GM21576 (cell line): ENCODE data around the gene TSPEAR.
"Not testable (repeated sequence)": the region's sequence is repeated elsewhere in the genome, so short reads cannot be mapped to it uniquely, and the experiment has no call there.

Experiments
- ATAC-seq: cut with Tn5 transposase; IDR thresholded peaks from one replicate; pipeline ENCODE4 v1.9.1; 2021; ENCODE audit warnings: mild to moderate bottlenecking, moderate library complexity; ENCODE audit not compliant: unreplicated experiment

The TSPEAR gene

DNA sequence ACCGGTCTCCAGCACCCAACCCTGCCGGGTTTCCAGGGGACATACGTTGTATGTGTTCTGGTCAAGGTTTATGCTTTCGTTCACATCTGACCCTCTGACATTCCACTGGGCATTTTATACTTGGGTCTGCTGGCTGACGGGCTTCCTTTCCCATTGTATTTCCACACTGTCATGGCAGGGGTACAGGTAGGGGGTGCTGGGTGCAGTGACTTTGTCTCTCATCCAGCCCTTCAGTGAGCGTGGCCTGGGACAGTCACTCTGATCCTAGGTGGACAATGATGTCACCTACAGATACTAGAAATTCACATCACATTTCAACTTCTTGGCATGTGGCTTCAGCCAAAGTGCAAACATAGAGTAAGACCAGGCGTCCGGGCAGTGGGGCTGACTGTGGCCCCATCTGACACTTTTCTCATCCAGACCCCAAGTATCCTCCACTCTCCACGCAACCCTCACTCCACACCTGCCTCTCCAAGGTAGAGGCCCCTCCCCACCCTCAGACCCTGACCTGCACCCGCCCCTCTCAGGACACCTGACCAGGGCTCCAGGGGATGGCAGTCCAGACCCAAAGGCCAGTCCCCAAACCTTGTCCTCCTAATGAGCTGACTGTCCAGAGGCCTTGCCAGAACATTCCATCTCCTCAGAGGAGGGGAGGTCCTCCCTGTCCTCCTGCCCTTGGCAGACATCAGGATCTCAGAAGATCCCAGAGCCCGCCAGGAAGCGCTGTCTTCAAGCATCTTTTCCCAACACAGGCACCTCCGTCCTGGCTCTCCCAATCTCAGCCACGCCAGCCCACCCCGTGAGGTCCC, 75.0 kb downstream of the TSPEAR start:
- no peak for ATAC-seq

GRCh38 chr21:44632067-44632466, 79.3 kb downstream of the TSPEAR start:
- no peak for ATAC-seq

DNA sequence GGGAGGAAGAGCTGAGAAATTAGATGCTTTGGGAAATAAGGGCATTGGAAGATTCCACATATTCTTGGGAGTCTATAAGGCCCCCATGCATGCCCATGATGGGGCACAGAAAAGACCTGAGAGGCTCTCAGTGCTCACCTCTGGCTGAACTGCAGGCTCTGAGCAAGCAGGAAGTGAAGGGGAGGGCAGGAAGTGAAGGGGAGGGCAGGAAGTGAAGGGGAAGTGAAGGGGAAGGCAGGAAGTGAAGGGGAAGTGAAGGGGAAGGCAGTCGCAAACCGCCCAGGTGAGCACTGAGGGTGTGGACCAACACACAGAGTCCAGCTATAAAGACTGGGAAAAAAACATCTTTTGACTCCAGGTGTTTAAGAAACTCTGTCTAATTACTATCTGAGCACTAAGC, 80.9 kb downstream of the TSPEAR start:
- ATAC-seq: no peak

DNA sequence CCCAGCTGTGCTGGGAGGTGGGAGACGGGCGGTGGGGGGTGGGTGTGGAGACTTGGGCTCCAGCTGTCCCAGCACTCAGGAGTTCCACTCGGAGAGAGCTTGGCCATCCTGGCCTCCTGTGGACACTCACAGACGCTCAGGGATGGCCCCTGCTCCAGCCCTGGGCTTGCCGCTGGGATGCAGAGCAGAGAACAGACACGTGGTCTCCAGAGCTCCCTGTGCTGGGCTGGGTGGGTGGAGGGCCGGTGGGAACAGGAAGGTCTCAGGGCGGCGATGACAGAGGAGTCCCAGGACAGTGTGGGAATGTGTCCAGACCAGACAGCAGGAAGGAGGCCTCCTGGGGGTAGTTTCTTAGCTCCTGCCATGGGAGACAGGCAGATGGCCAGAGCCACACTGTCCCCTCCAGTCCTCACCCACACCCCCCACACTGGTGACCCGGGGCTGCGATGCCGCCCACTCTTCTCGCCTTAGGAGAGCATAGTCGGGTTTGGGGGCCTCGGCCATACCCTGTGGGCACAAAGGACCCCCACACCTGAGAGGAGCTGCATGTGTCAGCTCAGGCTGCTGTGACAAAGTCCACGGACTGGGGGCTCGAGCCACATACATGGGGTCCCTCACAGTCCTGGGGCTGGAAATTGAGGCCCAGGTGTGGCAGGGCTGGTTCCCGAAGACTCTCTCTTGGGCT, 82.5 kb downstream of the TSPEAR start:
- no peak for ATAC-seq

DNA sequence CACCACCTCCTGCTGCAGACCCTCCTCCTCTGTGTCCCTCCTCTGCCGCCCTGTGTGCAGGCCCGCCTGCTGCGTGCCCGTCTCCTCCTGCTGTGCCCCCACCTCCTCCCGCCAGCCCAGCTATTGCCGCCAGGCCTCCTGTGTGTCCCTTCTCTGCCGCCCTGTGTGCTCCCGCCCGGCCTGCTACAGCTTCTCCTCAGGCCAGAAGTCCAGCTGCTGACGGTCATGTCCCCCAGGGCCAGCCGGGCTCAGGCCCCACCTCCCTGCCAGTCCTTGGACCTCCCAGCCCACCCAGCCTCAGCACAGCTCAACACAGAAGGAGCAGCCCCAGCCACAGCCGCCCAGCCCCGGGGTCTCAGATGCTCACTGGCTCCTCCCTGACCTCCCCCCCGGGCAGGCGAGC, 83.5 kb downstream of the TSPEAR start:
- not testable (repeated sequence) for ATAC-seq

DNA sequence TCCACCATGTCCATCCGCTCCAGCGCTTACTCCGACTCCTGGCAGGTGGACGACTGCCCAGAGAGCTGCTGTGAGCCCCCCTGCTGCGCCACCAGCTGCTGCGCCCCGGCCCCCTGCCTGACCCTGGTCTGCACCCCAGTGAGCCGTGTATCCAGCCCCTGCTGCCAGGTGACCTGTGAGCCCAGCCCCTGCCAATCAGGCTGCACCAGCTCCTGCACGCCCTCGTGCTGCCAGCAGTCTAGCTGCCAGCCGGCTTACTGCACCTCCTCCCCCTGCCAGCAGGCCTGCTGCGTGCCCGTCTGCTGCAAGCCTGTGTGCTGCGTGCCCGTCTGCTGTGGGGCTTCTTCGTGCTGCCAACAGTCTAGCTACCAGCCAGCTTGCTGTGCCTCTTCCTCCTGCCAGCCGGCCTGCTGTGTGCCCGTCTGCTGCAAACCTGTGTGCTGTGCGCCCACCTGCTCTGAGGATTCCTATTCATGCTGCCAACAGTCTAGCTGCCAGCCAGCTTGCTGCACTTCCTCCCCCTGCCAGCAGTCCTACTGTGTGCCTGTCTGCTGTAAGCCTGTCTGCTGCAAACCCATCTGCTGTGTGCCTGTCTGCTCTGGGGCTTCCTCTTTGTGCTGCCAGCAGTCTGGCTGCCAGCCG, 84.1 kb downstream of the TSPEAR start:
- not testable (repeated sequence) for ATAC-seq

DNA sequence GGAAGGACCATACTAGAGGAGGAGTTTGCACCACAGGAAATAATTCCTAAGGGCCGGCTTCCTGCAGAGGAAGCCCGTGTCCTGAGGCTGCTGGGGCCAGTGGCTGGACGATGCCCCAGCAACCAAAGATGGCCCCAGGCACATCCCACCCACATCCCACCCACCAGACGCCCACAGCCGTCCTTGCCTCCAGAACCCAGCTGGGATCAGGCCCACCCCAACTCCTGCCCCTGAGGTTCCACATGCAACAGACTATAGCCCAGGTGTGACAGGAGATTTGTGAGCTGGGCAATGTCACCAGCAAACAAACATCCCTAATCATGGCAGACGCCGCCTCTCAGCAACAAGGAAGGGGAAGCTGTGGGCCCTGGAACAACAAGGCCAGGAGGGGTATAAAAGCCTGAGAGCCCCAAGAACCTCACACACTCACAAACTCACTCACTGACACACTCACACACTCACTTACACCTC, 84.7 kb downstream of the TSPEAR start, which contains the start of gene KRTAP10-9:
Gene KRTAP10-9 (plus strand): TSS at position 421 of the 471 bp plus-strand sequence. CDS start 79 bp downstream, outside the sequence.
- ATAC-seq: no peak

DNA sequence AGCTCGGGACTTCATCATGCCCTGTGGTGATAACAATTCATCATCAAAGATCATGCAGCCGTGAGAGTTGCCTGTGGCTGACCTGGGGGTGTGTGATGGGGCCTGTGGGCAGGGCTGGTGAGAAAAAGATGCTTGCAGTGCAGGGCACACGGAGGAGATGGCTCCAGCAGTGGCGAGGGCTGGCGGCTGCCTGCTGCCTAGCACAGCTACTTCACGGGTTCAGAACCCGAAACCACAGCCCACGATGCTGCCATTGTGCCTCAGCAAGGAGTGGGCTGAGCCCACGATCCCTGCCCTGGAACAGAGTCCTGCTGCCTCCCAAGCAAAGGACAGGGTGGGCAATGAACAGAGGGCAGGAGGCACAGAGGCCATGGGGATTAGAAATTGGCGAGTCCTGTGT, 85.1 kb downstream of the TSPEAR start:
- no peak for ATAC-seq

- ATAC-seq: no peak
Measured at GRCh38 chr21:44625756-44626155, 85.6 kb downstream of the TSPEAR start.

GRCh38 chr21:44623575-44623974, 87.8 kb downstream of the TSPEAR start:
- no peak for ATAC-seq

GRCh38 chr21:44619886-44620285, 91.5 kb downstream of the TSPEAR start:
- ATAC-seq: no peak

DNA sequence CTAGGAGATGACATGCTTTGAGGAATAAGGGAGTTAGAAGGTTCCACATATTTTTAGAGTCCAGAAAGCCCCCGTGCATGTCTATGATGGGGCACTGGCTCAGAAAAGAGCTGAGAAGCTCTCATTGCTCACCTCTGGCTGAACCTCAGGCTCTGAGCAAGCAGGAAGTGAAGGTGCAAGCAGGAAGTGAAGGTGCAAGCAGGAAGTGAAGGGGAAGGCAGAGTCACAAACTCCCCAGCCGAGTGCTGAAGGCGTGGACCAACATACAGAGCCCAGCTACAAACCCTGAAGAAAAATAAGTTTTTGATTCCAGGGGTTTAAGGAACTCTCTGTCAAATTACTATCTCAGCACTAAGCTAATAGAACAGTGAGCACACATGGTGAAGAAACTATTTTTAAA, 92.5 kb downstream of the TSPEAR start:
- ATAC-seq: no peak

GRCh38 chr21:44618504-44618903, 92.9 kb downstream of the TSPEAR start:
- no peak for ATAC-seq

GRCh38 chr21:44617071-44617501, 94.3 kb downstream of the TSPEAR start:
- no peak for ATAC-seq

DNA sequence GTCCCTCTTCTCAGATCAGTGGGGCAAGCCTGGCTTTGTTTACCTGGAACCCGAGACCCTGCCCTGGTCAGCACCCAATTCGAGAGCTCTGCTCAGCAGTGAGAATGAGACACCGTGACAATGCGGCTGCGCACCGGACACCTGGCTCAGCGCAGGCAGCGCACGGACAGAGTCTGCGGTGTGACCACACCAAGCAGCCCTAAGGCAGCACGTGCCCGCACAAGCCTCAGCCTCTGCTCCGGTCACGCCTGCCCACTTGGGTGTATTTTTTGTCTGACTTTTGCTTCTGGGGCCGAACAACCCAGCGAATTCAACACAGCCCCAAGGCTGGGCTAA, 94.8 kb downstream of the TSPEAR start:
- ATAC-seq: no peak

DNA sequence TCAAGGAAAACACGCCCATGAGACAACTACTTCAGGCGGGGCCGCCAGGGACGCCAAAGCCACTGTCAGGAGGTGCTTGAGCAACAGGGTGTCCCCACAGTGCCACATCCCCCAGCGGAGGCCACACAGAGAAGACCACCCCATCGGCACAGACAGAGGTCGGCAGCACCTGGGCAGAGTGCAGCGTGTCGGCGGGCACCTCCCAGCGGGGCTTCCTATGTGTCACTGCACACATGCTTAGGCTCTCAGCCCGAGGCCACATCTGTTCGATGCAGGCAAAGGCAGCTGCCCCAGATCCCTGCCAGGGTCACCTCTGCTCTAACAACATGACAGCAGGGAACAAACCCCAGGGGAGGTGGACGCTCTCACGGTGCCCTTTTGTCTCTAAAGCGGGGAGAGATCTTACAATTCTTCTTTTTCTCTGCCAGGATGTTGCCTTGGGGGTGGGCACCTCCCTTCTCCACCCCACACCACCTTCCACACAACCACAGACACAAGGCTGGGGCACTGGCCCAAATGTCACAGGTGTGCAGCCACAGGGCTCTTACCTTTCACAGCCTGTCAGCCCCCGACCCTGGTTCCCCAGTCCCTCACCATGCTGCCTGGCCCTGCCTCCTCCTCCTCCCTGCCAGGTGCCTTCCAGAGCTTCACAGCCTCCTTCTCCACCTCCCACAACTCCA, 95.3 kb downstream of the TSPEAR start:
- ATAC-seq: no peak

- no peak for ATAC-seq
Measured at GRCh38 chr21:44615466-44615865, 95.9 kb downstream of the TSPEAR start.

- ATAC-seq: no peak
Measured at GRCh38 chr21:44614961-44615391, 96.4 kb downstream of the TSPEAR start.

- no peak for ATAC-seq
Measured at GRCh38 chr21:44614161-44614631, 97.2 kb downstream of the TSPEAR start.

DNA sequence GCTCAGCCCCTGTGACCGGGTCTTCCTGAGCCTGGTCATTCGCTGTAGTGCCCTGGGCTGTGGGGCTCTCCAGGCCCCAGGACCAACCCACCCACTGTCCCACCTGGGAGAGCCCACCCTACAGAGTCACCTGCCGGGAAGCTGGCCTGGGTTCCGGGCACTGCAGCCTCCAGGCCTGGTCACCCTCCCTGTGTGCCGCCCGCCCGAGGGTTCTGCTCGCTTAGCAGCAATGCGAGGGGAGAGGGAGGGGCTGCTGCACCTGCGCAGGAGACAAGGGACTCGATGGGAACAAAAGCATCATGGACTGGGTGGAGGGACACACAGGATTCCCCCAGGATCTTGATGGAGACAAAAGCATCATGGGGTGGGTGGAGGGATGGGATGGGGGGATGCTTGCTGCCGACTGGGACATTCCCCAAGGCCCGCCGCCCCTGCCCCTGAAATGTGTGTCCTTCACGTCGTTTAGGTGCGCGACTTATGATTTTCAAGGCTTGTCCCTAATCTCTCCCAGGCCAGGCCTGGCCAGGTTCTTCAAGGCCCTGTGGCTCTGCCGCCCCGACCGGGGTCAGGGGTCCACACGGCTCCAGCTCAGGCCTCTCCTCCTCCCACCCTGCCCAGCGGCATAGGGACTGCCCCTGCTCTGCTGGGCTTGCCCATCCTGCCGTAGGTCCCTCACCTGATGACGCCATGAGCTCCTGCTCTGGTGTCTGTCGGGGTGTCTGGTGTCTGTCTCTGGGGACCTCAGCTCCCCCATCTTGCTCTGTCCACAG, 97.8 kb downstream of the TSPEAR start:
- ATAC-seq: no peak
